NB4 (cell line): ENCODE data around the gene BNIP3.

Experiments used
- CTCF ChIP-seq: IDR thresholded peaks from one replicate; pipeline ENCODE4 v1.5.1; 2012; ENCODE audit warnings: low read depth, low read length
- MYC ChIP-seq: IDR thresholded peaks from 2 replicates; pipeline ENCODE4 v1.6.1; 2011; ENCODE audit warnings: low read depth, low read length
- POLR2A ChIP-seq: IDR thresholded peaks from 2 replicates; pipeline ENCODE4 v1.6.1; 2011; ENCODE audit warnings: mild to moderate bottlenecking; ENCODE audit not compliant: insufficient read length; ENCODE audit errors: extremely low read depth

DNA sequence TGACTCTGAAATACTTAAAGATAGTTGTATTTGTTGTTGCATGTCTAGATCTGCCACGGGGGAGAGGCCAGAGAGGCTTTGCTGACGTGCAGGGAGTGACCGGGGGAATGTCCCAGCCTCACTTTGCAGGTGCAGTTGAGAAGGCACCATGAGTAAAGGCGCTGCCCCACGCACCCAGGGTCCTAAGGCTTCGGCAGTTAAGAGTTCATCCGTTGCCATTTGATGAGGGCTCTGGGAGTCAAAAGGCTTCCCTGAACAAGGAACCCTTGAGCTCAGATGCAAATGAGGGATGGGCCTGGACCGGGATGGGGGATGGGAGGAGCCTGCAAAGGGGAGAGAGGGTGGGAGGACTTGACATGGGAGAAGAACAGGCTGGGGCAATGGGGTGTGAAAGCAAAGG, 60.5 kb downstream of the BNIP3 start:
- no peak for TF ChIP-seq CTCF
- no peak for TF ChIP-seq MYC
- TF ChIP-seq POLR2A = no peak
